IPS DF 4.7 (cell line): Measurements from ENCODE around the gene KNG1.
"Not testable (repeated sequence)": the region's sequence is repeated elsewhere in the genome, so short reads cannot be mapped to it uniquely, and the experiment has no call there.

Source experiments
- DNase-seq: peaks from one replicate; pipeline ENCODE4 v3.0.0-alpha.2; 2013; ENCODE audit warnings: low spot score; ENCODE audit errors: extremely low read depth

The KNG1 gene

GRCh38 chr3:186708983-186709679 is 8.0 kb upstream of the KNG1 start:
- no peak for DNase-seq

- DNase-seq = not testable (repeated sequence)
Observed at GRCh38 chr3:186710694-186711093, 6.5 kb upstream of the KNG1 start.

- no peak for DNase-seq
Observed at GRCh38 chr3:186713499-186713898, 3.7 kb upstream of the KNG1 start.

GRCh38 chr3:186719945-186720739 is 3.0 kb downstream of the KNG1 start:
- DNase-seq = no peak

GRCh38 chr3:186722457-186722856 is 5.3 kb downstream of the KNG1 start:
- no peak for DNase-seq

- no peak for DNase-seq
Observed at GRCh38 chr3:186724911-186725310, 7.8 kb downstream of the KNG1 start.

GRCh38 chr3:186732169-186732766 is 15.1 kb downstream of the KNG1 start:
- DNase-seq = no peak

- DNase-seq = no peak
Observed at GRCh38 chr3:186742618-186743380, 25.6 kb downstream of the KNG1 start.

GRCh38 chr3:186743666-186744065 is 26.5 kb downstream of the KNG1 start:
- no peak for DNase-seq

GRCh38 chr3:186746008-186746407 is 28.8 kb downstream of the KNG1 start:
- DNase-seq = peak; percentile 90

- no peak for DNase-seq
Observed at GRCh38 chr3:186750316-186750715, 33.2 kb downstream of the KNG1 start.

- no peak for DNase-seq
Observed at GRCh38 chr3:186751480-186751879, 34.3 kb downstream of the KNG1 start.

GRCh38 chr3:186754006-186754405 is 36.8 kb downstream of the KNG1 start:
- DNase-seq = no peak

- no peak for DNase-seq
Observed at GRCh38 chr3:186754871-186755270, 37.7 kb downstream of the KNG1 start.

GRCh38 chr3:186757214-186757613 is 40.1 kb downstream of the KNG1 start:
- no peak for DNase-seq

- no peak for DNase-seq
Observed at GRCh38 chr3:186757686-186758220, 40.6 kb downstream of the KNG1 start.

GRCh38 chr3:186759231-186759930 is 42.2 kb downstream of the KNG1 start:
- no peak for DNase-seq

GRCh38 chr3:186760141-186760833 is 43.1 kb downstream of the KNG1 start:
- no peak for DNase-seq

- no peak for DNase-seq
Observed at GRCh38 chr3:186760897-186761447, 43.8 kb downstream of the KNG1 start.

- no peak for DNase-seq
Observed at GRCh38 chr3:186772281-186772694, 55.1 kb downstream of the KNG1 start.
